B cell (primary cell): ENCODE measurements around the gene KRT33A. TPM values are rescaled to one million over a fixed set of nuclear protein-coding genes. Genes with fewer than 3 reads are reported as not detected.

Experiments
- ATAC-seq: fragments of 200-7000 bp; cut with Tn5 transposase; one replicate; pipeline ENCODE4 v1.10.0; 2021; ENCODE audit warnings: low read depth, mild to moderate bottlenecking, moderate number of reproducible peaks, moderate library complexity
- CTCF ChIA-PET: fragments of 350-600 bp; sonication (Branson Sonifier 250); formaldehyde crosslinking; loops from one replicate; lab custom pipeline; 2021; ENCODE audit warnings: antibody characterized with exemption, inconsistent platforms; lab: Charles Lee
- POLR2A ChIA-PET: fragments of 350-600 bp; sonication (Branson Sonifier 250); formaldehyde crosslinking; loops from one replicate; lab custom pipeline; 2021; ENCODE audit warnings: antibody characterized with exemption; lab: Charles Lee
- DNase-seq: peaks from one replicate; pipeline ENCODE4 v3.0.0; 2013
- H2AFZ ChIP-seq: 2 replicates; pipeline ENCODE4 v1.6.1; 2012; ENCODE audit warnings: mild to moderate bottlenecking, low read depth, low read length; ENCODE audit not compliant: insufficient read depth, poor library complexity, severe bottlenecking
- H3K27ac ChIP-seq, 2 donors: 1 replicate in 1 of 2; 2 replicates in 1 of 2; pipeline ENCODE4 v1.5.1; 2012 to 2013; ENCODE audit warnings: low read length in 2 of 2, mild to moderate bottlenecking in 2 of 2, moderate library complexity in 1 of 2
- H3K27me3 ChIP-seq, 4 experiments: fragments of 200-600 bp in 1 of 4; sonication (generic) in 1 of 4; replicated peaks in 1 of 4; 1 replicate in 2 of 4; 2 replicates in 2 of 4; pipeline versions ENCODE4 v1.6.1 to v1.7.0; 2013 to 2016; ENCODE audit warnings: low read length in 3 of 4, mild to moderate bottlenecking in 2 of 4, mixed read lengths in 1 of 4, moderate library complexity in 1 of 4; ENCODE audit not compliant: insufficient read depth in 4 of 4, control insufficient read depth in 3 of 4; ENCODE audit errors: control extremely low read depth in 1 of 4
- H3K36me3 ChIP-seq, 2 experiments: replicated peaks in 1 of 2; 1 replicate in 1 of 2; 2 replicates in 1 of 2; pipeline versions ENCODE4 v1.6.1 to v1.7.1; 2013; ENCODE audit warnings: low read length in 1 of 2; ENCODE audit not compliant: insufficient read depth in 2 of 2, control insufficient read depth in 1 of 2; ENCODE audit errors: control extremely low read depth in 1 of 2, extremely low read depth in 1 of 2
- H3K4me1 ChIP-seq, 2 donors: fragments of 200-600 bp in 1 of 2; sonication (generic) in 1 of 2; 1 replicate in 1 of 2; 2 replicates in 1 of 2; pipeline versions ENCODE4 v1.5.1 to v1.6.1; 2013 to 2017; ENCODE audit warnings: low read length in 2 of 2; ENCODE audit not compliant: control insufficient read depth in 2 of 2, insufficient read depth in 2 of 2
- H3K4me2 ChIP-seq: replicated peaks from 2 replicates; pipeline ENCODE3; 2012; ENCODE audit warnings: mild to moderate bottlenecking, low read depth, low read length; ENCODE audit not compliant: poor library complexity, severe bottlenecking
- H3K4me3 ChIP-seq, 5 experiments: fragments of 200-600 bp in 1 of 5; sonication (generic) in 1 of 5; 1 replicate in 3 of 5; 2 replicates in 2 of 5; pipeline versions ENCODE4 v1.5.1 to v1.7.0; 2011 to 2016; ENCODE audit warnings: low read length in 4 of 5, mild to moderate bottlenecking in 4 of 5, low read depth in 2 of 5, control low read depth in 1 of 5, moderate library complexity in 1 of 5; ENCODE audit not compliant: insufficient read depth in 1 of 5; ENCODE audit errors: control extremely low read depth in 1 of 5, extremely low read depth in 1 of 5
- H3K79me2 ChIP-seq: fragments of 200-600 bp; sonication (generic); one replicate; pipeline ENCODE4 v1.6.0; 2016; ENCODE audit warnings: low read length; ENCODE audit not compliant: control insufficient read depth, insufficient read depth
- H3K9ac ChIP-seq: fragments of 200-600 bp; sonication (generic); 2 replicates; pipeline ENCODE4 v1.6.1; 2017; ENCODE audit warnings: mild to moderate bottlenecking, low read length, moderate library complexity
- H3K9me3 ChIP-seq, 3 donors: one replicate each; pipeline versions ENCODE4 v1.6.1 to v1.7.1; 2013; ENCODE audit warnings: low read length in 2 of 3; ENCODE audit not compliant: control insufficient read depth in 2 of 3, insufficient read depth in 1 of 3; ENCODE audit errors: control extremely low read depth in 1 of 3
- H4K20me1 ChIP-seq: 2 replicates; pipeline ENCODE4 v1.6.0; 2012; ENCODE audit warnings: mild to moderate bottlenecking, low read length; ENCODE audit not compliant: insufficient read depth, control insufficient read depth, poor library complexity, severe bottlenecking
- H3K27ac Mint-ChIP-seq: one replicate; pipeline ENCODE4 v1.8.0; 2021; ENCODE audit warnings: mixed read lengths
- H3K27me3 Mint-ChIP-seq: one replicate; pipeline ENCODE4 v1.8.0; 2021; ENCODE audit warnings: mixed read lengths
- H3K4me1 Mint-ChIP-seq: one replicate; pipeline ENCODE4 v1.8.0; 2021; ENCODE audit warnings: mixed read lengths
- H3K4me3 Mint-ChIP-seq: one replicate; pipeline ENCODE4 v1.8.0; 2021; ENCODE audit warnings: mixed read lengths
- H3K9me3 Mint-ChIP-seq: one replicate; pipeline ENCODE4 v1.8.0; 2022; ENCODE audit warnings: mixed read lengths; ENCODE audit not compliant: insufficient read depth
- EZH2 ChIP-seq: IDR thresholded peaks from 2 replicates; pipeline ENCODE4 v1.6.1; 2012; ENCODE audit warnings: borderline replicate concordance, low read depth, mild to moderate bottlenecking, moderate library complexity, low read length; ENCODE audit not compliant: insufficient read depth, poor library complexity, severe bottlenecking
- WGBS: methylation state at CpG from one replicate; pipeline ENCODE4 v1.1.5; 2013; ENCODE audit warnings: missing lambda C conversion rate; ENCODE audit not compliant: insufficient coverage; 5-methylcytosine and 5-hydroxymethylcytosine counted together
- intact Hi-C: fragments of 100-400 bp; cut with micrococcal nuclease; formaldehyde crosslinking; loops from one replicate; pipeline ENCODE4 v1.10.0; 2022
- polyA plus RNA-seq: library from polyadenylated mRNA; depleted of rRNA; stranded (reverse); fragments of >200 nt; gene quantifications from 2 replicates; pipeline ENCODE4 v1.2.3, GENCODE V29; 2012
- total RNA-seq, 2 donors: library from RNA; stranded (reverse); fragments of 120-200 nt in 1 of 2; gene quantifications; 1 replicate in 1 of 2; 2 replicates in 1 of 2; pipeline versions ENCODE4 v1.2.3 to v1.2.4, GENCODE V29; 2013 to 2022
- TF ChIP-seq, protein P1 (sequence below): fragments of 200-600 bp; IDR thresholded peaks from one replicate; pipeline ENCODE4 v1.8.0; 2022; ENCODE audit warnings: antibody characterized with exemption, mild to moderate bottlenecking

Gene KRT33A
- total and polyA plus RNA-seq, 2 donors (not counting 1 experiment from before 2014, with no cell fraction given): not detected

DNA sequence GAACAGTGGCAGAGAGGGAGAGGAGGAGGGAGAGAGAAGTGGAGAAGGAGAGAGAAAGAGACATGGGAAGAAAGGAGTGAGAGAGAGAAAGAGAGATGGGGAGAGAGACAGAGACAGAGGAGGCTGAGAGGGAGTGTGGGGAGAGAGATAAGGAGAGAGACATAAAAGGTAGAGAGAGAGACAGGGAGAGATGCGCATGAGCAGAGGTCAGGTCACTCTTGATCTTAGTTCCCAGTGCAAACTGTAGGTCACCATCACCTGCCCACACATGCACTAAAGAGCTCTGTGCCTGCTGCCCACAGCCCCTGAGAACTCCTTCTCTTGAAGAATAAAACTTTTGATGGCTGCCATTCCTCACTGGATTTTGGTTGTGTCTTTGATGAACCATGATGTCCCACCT, 14.9 kb downstream of the KRT33A start:
- DNase-seq (no peak), ATAC-seq (no peak)
- no peaks in the 10 kb centered on the region for H4K20me1 ChIP-seq
- H3K27me3 Mint-ChIP-seq: peaks cover 15% of the 10 kb centered on the region
- ChIA-PET CTCF (interaction anchor here (1.2 kb wide), 1 partner anchor 13 kb away, joined by 5 read pairs; no protein-coding TSS in a partner anchor), POLR2A (no interaction called here)
- no peak overlapping the region for H3K27ac Mint-ChIP-seq
- no peak overlapping the region for H3K27ac ChIP-seq
- H3K9me3 ChIP-seq: no peaks in the 10 kb centered on the region
- H2AFZ ChIP-seq: no peak overlapping the region
- H3K4me2 ChIP-seq: no peak overlapping the region
- no peak overlapping the region for H3K4me3 Mint-ChIP-seq
- peaks cover 10% of the 10 kb centered on the region for H3K4me1 Mint-ChIP-seq
- peaks cover 0 to 10% (median 1%) of the 10 kb centered on the region in 4 experiments for H3K27me3 ChIP-seq
- no peaks in the 10 kb centered on the region for H3K9me3 Mint-ChIP-seq
- WGBS: no CpG with 5 or more reads among the region's 1 CpG
- peaks cover 0 to 13% of the 10 kb centered on the region in 2 donors for H3K4me1 ChIP-seq
- no peak overlapping the region for H3K4me3 ChIP-seq
- no peak for TF ChIP-seq EZH2
- TF ChIP-seq, protein P1, sequence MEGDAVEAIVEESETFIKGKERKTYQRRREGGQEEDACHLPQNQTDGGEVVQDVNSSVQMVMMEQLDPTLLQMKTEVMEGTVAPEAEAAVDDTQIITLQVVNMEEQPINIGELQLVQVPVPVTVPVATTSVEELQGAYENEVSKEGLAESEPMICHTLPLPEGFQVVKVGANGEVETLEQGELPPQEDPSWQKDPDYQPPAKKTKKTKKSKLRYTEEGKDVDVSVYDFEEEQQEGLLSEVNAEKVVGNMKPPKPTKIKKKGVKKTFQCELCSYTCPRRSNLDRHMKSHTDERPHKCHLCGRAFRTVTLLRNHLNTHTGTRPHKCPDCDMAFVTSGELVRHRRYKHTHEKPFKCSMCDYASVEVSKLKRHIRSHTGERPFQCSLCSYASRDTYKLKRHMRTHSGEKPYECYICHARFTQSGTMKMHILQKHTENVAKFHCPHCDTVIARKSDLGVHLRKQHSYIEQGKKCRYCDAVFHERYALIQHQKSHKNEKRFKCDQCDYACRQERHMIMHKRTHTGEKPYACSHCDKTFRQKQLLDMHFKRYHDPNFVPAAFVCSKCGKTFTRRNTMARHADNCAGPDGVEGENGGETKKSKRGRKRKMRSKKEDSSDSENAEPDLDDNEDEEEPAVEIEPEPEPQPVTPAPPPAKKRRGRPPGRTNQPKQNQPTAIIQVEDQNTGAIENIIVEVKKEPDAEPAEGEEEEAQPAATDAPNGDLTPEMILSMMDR: no peak
- intact Hi-C loops: no loop called here
- no peaks in the 10 kb centered on the region for H3K79me2 ChIP-seq
- no peaks in the 10 kb centered on the region for H3K36me3 ChIP-seq
- no peak overlapping the region for H3K9ac ChIP-seq

DNA sequence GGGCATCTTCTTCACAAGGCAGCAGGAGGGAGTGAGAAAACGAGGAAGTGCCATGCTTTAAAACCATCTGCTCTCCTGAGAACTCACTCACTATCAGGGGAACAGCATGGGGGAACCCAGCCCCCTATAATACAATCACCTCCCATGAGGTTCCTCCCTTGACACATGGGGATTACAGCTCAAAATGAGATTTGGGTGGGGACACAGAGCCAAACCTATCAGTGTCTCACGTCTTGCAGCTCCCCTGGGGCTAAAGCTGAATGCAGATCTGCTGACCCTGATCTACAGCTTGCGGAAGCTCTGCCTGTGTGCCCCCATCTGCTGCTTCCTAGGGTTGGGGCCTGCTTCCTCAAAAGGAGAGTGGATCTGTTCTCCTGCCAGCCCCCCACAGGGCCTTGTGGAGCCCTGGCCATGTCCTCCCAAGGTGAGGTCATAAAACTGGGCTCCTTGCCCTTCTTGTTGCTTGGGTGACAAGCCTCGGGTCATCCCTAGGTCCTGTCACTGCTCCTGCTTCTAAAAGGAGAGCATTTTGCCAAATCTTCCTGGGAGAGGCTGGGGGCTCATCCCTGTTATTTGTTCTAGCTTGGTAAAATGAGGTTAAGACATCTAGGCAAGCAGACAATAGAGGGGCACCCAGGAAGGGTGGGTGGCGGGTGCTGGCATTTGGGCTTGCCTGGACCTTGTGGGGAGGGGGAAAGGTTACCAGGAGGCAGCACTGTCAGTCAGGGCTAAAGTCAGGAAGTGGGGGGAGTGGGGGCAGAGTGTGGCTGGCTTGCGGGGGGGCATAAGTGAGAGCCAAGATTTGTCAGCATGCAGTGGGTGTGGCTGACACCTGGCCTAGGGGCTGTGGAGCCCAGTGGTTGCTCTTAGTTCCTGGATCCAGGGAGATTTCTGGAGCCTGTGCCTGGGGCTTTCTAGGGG, 16.0 kb downstream of the KRT33A start:
- H3K27me3 Mint-ChIP-seq: peaks cover 17% of the 10 kb centered on the region
- H4K20me1 ChIP-seq: no peaks in the 10 kb centered on the region
- H3K27ac Mint-ChIP-seq: no peak overlapping the region
- no peak overlapping the region for H3K27ac ChIP-seq
- no peak overlapping the region for H3K4me3 Mint-ChIP-seq
- no peaks in the 10 kb centered on the region for H3K9me3 Mint-ChIP-seq
- H3K36me3 ChIP-seq: no peaks in the 10 kb centered on the region
- H3K4me1 ChIP-seq: peaks cover 0 to 5% of the 10 kb centered on the region in 2 donors
- POLR2A ChIA-PET: no interaction called here
- CTCF ChIA-PET: interaction anchor here (0.8 kb wide), 1 partner anchor 938 kb away, joined by 3 read pairs; no protein-coding TSS in a partner anchor
- H3K4me2 ChIP-seq: no peak overlapping the region
- H3K4me3 ChIP-seq: no peak overlapping the region
- no peaks in the 10 kb centered on the region for H3K79me2 ChIP-seq
- no peaks in the 10 kb centered on the region for H3K9me3 ChIP-seq
- TF ChIP-seq EZH2: no peak
- TF ChIP-seq, protein P1: no peak
- peaks cover 8% of the 10 kb centered on the region for H3K4me1 Mint-ChIP-seq
- H2AFZ ChIP-seq: no peak overlapping the region
- WGBS: 72% methylated on average over 5 of the region's 6 CpGs
- intact Hi-C loops: no loop called here
- no peak overlapping the region for H3K9ac ChIP-seq
- H3K27me3 ChIP-seq: peaks cover 0 to 10% (median 1%) of the 10 kb centered on the region in 4 experiments
- ATAC-seq: no peak
- DNase-seq: no peak
